Measurements from ENCODE around the gene CLEC17A.
A peak's percentile ranks its signal among the peaks of the same experiment; 100 is the strongest.
"Not testable (repeated sequence)": the region's sequence is repeated elsewhere in the genome, so short reads cannot be mapped to it uniquely, and the experiment has no call there.

Gene CLEC17A

DNA sequence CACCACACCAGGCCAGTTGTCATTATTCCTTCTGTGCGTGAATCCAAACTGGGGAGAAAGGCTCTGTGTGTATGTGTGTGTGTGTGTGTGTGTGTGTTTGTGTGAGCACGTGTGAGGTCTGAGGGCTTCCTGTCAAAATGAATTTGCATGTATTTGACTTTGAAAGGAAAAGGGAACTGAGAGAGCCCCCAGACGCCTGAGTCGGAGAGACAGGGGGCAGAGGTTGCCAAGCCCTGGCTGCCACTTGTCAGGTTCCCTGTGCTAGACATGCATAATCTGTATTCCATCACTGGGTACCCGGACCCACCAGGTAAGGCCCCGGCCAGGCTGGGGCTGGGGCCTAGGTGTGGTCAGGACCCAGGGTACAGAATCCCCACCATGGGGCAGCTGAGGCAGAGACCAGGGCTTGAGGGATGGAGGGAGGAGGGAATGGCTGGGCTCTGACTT is at the start of gene CLEC17A:
Gene CLEC17A (plus strand): TSS at position 191 of the 447 bp plus-strand sequence. CDS start 77 bp downstream, at position 268.
- no peak for DNase-seq (ENCODE audit: low read depth)

DNA sequence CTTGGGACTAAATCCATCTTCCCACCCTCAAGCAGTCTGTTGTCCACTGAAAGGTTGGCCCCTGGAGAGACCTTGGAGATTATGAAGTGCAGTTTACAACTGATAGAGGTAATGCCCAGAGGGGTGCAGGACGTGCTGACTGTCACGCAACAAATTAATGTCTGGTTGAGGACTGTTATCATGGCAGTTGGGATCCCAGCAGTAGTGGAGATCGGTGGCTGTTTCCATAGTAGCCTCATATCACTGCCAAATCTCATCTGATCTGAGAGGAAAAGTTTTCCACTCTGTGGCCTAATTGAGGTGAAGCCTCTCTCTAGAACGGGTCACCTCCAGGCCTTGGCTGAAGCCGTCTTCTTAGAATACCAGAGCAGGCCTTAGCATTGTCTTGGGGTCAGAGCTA is 49.4 kb upstream of the CLEC17A start:
- DNase-seq (ENCODE audit: low read depth), result no peak

DNA sequence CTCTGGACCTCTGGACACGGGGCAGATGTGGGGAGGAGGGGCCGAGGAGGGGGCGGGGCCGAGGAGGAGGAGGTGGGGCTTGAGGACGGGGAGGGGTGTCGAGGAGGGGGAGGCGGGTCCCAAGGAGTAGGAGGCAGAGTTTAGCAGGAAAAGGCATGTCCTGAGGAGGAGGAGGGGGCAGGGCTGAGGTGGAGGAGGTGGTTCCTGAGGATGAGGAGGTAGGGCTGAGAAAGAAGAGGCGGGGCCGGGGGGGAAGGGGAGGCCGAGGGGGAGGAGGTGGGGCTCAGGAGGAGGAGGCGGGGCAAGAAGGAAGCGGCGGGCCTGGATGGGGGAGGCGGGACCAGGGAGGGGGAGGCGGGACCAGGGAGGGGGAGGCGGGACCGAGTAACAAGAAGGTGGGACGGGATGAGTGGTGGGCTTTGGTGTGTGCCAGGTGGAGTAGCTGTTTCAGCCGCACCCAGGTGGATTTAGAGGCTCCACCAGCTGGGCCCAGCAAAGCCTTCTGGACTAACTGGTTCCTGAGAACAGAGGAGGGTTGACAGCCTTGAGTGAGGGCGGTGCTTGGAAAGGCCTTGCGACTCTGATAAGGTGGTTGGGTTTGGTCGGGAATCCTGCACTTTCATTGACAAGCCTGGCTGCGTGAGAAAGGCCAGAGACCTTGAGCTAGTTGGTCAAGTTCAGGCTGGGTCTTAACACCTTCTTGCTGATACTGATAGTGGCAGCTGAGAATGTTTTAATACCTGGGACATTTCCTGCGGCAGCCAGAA is 45.8 kb upstream of the CLEC17A start:
- DNase-seq (ENCODE audit: low read depth), result no peak

DNA sequence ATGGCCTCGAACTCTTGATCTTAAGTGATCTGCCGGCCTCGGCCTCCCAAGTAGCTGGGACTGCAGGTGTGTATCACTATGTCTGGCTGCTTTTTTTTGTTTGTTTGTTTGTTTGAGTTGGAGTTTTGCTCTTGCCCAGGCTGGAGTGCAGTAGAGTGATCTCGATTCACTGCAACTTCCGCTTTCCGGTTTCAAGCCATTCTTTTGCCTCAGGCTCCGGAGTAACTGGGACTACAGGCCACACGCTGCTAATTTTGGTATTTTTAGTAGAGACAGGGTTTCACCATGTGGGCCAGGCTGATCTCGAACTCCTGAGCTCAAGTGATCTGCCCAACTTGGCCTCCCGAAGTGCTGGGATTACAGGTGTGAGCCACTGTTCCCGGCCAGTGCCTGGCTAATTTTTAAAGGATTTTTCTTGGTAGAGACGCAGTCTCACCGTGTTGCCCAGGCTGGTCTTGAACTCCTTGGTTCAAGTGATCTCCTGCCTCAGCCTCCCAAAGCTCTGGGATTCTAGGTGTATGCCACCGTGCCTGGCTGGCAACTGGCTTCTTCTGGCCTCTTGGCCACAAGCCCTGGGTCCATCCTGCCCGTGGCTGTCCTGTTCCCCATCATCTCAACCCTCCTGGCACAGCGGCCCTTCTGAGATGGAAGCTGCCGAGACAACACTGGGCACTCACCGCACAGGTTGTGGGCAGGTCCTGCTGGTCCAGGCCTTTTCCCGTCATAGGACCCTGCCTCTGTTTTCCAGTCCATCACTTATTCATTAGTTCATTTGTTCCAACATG is 42.0 kb upstream of the CLEC17A start:
- no peak for DNase-seq (ENCODE audit: low read depth)

DNA sequence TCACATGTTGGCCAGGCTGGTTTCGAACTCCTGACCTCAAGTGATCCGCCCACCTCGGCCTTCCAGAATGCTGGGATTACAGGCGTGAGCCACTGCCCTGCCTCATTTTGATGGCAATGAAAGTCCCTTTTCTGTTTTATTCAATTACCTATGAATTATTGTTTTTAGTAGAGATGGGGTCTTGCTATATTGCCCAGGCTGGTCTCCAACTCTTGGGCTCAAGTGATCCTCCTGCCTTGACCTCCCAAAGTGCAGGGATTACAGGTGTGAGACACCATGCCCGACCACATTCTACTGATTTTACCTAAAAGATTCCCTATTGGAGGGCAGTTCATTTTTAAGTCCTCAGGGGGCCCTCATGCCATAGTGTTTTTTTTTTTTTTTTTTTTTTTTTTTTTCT is 40.9 kb upstream of the CLEC17A start:
- not testable (repeated sequence) for DNase-seq (ENCODE audit: low read depth)

GRCh38 chr19:14542711-14543328 is 40.1 kb upstream of the CLEC17A start:
- no peak for DNase-seq (ENCODE audit: low read depth)

- no peak for DNase-seq (ENCODE audit: low read depth)
These were observed 38.8 kb upstream of the CLEC17A start for GRCh38 chr19:14544047-14544446.

- no peak for DNase-seq (ENCODE audit: low read depth)
These were observed 37.7 kb upstream of the CLEC17A start for GRCh38 chr19:14544977-14545715.

DNA sequence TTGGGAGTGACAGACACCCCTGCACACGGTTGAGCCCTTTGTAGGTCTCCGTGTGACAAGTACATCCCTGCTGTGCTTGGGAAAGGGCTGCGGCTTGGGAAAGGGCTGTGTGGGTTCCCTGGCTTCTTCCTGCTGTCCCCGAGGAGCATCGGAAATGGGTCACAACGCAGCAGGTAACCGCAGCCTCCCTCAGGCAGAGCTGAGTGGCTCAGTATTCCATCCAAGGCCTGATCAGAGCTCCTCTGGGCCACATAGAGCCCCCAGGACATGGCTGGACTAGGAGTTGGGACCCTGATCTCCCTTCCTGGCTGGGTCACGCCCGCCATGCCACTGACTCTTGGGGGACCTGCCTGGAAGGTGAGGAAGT is 37.2 kb upstream of the CLEC17A start:
- DNase-seq (ENCODE audit: low read depth), result no peak

DNA sequence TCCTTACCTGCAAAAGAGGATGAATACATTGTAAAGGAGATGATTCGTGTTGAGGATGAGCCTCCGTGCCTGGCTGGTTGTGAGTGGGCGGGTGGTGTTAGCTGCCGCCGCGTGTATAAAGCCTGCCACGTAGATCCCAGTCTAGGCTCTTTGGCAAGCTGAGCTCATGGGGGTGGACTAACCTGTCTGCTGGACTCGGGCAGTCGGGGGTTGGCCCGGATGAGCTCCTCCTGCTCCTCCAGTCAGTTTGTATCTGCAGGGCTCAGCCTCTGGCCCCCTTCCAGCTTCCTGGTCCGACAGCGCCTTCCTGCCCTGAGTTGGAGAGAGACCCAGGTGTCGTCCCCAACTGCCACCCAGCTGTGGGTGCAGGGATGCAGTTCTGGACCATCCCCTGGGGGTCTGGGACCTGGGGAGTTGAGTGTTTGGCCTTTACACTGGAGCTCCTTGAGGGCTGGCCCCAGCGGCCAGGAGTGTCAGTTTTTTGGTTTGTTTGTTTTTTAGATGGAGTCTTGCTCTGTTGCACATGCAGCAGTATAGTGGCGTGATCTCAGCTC is 32.6 kb upstream of the CLEC17A start:
- no peak for DNase-seq (ENCODE audit: low read depth)

GRCh38 chr19:14551134-14552005 is 31.5 kb upstream of the CLEC17A start:
- DNase-seq (ENCODE audit: low read depth), result peak; percentile 65

- not testable (repeated sequence) for DNase-seq (ENCODE audit: low read depth)
These were observed 30.9 kb upstream of the CLEC17A start for GRCh38 chr19:14552006-14552360.

GRCh38 chr19:14553042-14553938 is 29.6 kb upstream of the CLEC17A start:
- no peak for DNase-seq (ENCODE audit: low read depth)

GRCh38 chr19:14553939-14554243 is 29.0 kb upstream of the CLEC17A start:
- DNase-seq (ENCODE audit: low read depth), result no peak

- no peak for DNase-seq (ENCODE audit: low read depth)
These were observed 28.5 kb upstream of the CLEC17A start for GRCh38 chr19:14554382-14554812.

DNA sequence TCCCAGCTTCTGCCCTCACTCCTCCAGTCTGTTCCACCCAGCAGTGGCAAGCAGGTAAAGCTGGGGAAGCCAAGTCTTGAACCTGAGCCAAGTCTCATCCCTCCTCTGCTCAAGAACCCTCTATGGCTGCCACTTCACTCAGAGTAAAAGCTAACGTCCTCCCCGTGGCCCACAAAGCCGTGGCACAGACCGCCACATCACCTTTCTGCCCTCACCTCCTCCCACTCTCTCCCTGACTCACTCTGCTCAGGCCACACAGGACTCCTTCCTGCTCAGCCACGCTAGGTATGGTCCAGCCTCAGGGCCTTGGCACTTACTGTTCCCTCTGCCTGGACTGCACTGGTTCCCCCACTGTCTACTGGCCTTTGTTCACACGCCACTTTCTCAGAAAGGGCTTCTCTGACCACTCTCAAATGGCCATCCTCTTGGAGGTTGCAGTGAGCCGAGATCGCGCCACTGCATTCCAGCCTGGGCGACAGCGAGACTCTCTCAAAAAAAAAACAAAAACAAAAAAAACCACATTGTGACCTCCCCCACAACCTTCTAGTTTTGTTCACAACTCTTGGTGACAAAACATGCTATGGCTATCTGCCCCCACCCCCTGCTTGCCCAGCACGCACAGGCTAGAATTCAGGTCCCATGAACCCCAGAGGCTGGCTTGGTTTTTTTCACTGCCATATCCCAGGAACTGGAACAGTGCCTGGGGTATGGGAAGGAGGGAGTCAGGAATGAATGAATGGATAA is 26.8 kb upstream of the CLEC17A start:
- no peak for DNase-seq (ENCODE audit: low read depth)

DNA sequence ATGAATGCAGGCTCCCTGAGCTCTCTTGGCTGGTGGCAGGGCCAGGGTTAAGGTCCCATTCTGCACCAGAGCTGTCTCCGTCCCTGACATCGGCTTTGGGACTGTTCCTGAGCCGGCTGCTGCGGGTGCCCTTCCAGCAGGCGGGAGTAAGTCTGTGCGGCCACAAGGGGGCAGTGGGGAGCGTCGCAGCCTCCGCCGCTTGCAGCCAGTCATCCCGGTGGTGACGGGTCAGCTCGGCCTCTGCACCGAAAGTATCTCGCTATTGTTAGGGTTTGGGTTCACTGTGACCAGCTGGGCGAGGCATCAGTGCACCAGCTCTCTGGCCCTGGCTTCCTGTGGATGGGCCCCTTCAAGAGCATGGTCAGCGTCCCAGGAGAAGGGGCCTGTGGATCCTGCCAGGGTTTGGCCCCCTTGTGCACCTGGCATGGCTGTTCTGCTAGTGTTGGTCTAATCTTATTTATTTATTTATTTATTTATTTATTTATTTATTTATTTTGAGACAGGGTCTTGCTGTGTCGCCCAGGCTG is 26.2 kb upstream of the CLEC17A start:
- peak; percentile 34 for DNase-seq (ENCODE audit: low read depth)

- no peak for DNase-seq (ENCODE audit: low read depth)
These were observed 24.4 kb upstream of the CLEC17A start for GRCh38 chr19:14558370-14559066.

All from T-helper 22 cell (primary cell).